SK-N-SH treated with all-trans-retinoic acid at 6 μM for 48 hours (cell line): ENCODE measurements around the gene TPM4.

Experiments used
- ARNTL ChIP-seq: fragments of 450-650 bp; formaldehyde crosslinking; IDR thresholded peaks from 2 replicates; pipeline ENCODE4 v1.5.0; 2020; ENCODE audit warnings: low read depth, mild to moderate bottlenecking, moderate library complexity, borderline replicate concordance
- CSDC2 ChIP-seq: fragments of 250-450 bp; sonication (Bioruptor Pico); IDR thresholded peaks from 2 replicates; pipeline ENCODE4 v1.5.0; 2020; ENCODE audit warnings: mild to moderate bottlenecking, moderate library complexity
- PPARA ChIP-seq: fragments of 250-450 bp; sonication (Bioruptor Pico); IDR thresholded peaks from 2 replicates; pipeline ENCODE4 v1.5.0; 2020; ENCODE audit warnings: mild to moderate bottlenecking, borderline replicate concordance
- RARB ChIP-seq: fragments of 250-450 bp; sonication (Bioruptor Pico); IDR thresholded peaks from 2 replicates; pipeline ENCODE4 v1.8.0; 2021; ENCODE audit warnings: mild to moderate bottlenecking, moderate library complexity
- ZFP3 ChIP-seq: fragments of 250-450 bp; sonication (Bioruptor Pico); IDR thresholded peaks from 2 replicates; pipeline ENCODE4 v1.5.0; 2020; ENCODE audit warnings: mild to moderate bottlenecking, moderate library complexity
- ZNF565 ChIP-seq: fragments of 450-650 bp; formaldehyde crosslinking; conservative IDR thresholded peaks from 2 replicates; pipeline ENCODE4 v1.5.0; 2020; ENCODE audit warnings: low read depth, mild to moderate bottlenecking, moderate library complexity
- TF ChIP-seq, protein P1 (sequence below): fragments of 250-450 bp; sonication (Bioruptor Pico); IDR thresholded peaks from 2 replicates; pipeline ENCODE4 v1.8.0; 2021; ENCODE audit warnings: low read depth, mild to moderate bottlenecking, moderate library complexity, borderline replicate concordance

GRCh38 chr19:16148443-16149229 lies 72.3 kb downstream of the TPM4 start:
- TF ChIP-seq ARNTL (CRISPR knock-in tag) (no peak), CSDC2 (CRISPR knock-in tag) (no peak), PPARA (CRISPR knock-in tag) (no peak), RARB (CRISPR knock-in tag) (no peak), ZNF565 (CRISPR knock-in tag) (no peak), ZFP3 (CRISPR knock-in tag) (no peak)
- TF ChIP-seq, protein P1, sequence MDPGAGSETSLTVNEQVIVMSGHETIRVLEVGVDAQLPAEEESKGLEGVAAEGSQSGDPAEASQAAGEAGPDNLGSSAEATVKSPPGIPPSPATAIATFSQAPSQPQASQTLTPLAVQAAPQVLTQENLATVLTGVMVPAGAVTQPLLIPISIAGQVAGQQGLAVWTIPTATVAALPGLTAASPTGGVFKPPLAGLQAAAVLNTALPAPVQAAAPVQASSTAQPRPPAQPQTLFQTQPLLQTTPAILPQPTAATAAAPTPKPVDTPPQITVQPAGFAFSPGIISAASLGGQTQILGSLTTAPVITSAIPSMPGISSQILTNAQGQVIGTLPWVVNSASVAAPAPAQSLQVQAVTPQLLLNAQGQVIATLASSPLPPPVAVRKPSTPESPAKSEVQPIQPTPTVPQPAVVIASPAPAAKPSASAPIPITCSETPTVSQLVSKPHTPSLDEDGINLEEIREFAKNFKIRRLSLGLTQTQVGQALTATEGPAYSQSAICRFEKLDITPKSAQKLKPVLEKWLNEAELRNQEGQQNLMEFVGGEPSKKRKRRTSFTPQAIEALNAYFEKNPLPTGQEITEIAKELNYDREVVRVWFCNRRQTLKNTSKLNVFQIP (CRISPR knock-in tag), result no peak
